ENCODE results near the gene TMEM38B. TPM values are rescaled to one million over a fixed set of nuclear protein-coding genes. Genes with fewer than 3 reads are reported as not detected.
"Not testable (repeated sequence)": the region's sequence is repeated elsewhere in the genome, so short reads cannot be mapped to it uniquely, and the experiment has no call there.

The TMEM38B gene
- total RNA-seq, 1 experiment from 2014 or later = 13.9 TPM

DNA sequence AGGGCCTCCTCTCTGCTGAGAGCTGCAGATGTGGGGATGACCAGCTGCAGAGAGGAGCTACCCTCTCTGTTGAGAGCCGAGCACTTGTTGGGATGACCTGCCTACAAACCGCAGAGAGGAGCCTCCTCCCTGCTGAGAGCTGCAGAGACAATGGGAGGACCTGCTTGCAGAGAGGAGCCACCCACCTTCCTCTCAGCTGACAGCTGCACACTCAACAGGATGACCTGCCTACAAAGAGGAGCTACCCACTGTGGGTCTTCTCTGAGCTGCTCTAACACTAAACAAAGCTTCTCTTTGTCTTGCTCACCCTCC, 19.6 kb downstream of the TMEM38B start:
- peak; percentile 33 for DNase-seq (ENCODE audit: low read depth)

DNA sequence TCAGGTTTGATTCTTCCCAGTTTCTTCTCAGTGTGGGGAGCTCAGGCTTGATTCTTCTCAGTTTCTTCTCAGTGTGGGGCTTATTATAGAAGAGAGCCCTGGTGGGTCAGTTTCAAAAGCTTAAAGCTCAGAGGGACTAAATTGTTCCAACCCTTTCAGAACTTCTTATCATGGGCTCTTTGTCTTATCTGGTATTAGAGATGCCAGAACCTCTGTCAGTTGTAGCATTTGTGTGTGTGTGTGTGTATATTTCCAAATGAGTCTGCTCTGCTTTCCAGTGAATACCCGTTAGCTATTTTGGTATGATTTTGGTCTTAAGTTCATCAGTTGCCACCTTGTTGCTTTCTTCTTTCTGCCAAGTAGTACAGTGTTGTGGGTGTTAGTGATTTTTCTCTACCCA, 21.8 kb downstream of the TMEM38B start:
- DNase-seq (ENCODE audit: low read depth) = no peak

DNA sequence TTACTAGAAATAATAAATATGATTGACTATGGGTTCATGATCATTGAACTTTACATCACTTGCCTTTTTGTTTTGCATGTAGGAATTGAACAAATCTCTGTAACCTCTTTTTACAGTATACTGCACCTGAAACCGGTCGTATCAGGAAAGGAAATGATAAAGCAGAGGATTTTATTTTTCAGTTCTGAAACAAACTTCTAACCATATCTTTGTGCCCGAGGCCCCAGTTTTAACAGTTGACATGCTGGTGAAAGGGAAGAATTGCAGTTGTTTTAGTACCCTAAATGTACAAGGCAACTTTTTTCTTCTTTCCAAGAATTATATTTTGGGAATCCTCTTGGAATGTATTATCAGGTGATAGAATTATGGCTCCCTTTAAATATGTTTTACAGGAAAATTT, 27.8 kb downstream of the TMEM38B start:
- no peak for DNase-seq (ENCODE audit: low read depth)

DNA sequence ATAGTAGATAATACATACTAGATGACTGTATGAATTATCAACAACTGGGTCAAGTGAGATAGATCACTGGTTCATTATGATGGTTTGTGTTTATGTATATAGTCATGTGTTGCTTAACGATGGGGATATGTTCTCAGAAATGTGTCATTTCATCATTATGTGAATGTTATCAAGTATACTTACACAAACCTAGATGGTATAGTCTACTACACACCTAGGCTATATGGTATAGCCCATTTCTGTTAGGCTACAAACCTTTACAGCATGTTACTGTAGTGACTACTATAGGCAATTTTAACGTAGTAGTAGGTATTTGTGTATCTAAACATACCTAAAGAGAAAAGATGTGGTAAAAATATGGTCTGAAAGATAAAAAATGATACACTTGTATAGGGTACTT, 31.0 kb downstream of the TMEM38B start:
- no peak for DNase-seq (ENCODE audit: low read depth)

DNA sequence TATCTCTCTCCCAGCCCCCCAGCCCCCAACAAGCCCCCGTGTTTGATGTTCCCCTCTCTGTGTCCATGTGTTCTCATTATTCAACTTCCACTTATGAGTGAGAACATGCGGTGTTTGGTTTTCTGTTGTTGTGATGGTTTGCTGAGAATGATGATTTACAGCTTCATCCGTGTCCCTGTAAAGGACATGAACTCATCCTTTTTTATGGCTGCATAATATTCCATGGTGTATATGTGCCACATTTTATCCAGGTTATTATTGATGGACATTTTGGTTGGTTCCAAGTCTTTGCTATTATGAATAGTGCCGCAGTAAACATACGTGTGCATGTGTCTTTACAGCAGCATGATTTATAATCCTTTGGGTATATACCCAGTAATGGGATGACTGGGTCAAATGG, 33.9 kb downstream of the TMEM38B start:
- DNase-seq (ENCODE audit: low read depth) = not testable (repeated sequence)

DNA sequence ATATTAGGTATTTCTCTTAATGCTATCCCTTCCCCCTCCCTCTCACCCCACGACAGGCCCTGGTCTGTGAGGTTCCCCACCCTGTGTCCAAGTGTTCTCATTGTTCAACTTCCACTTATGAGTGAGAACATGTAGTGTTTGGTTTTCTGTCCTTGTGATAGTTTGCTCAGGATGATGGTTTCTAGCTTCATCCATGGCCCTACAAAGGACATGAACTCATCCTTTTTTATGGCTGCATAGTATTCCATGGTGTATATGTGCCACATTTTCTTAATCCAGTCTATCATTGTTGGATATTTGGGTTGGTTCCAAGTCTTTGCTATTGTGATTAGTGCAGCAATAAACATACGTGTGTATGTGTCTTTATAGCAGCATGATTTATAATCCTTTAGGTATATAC, 37.1 kb downstream of the TMEM38B start:
- DNase-seq (ENCODE audit: low read depth) = not testable (repeated sequence)

DNA sequence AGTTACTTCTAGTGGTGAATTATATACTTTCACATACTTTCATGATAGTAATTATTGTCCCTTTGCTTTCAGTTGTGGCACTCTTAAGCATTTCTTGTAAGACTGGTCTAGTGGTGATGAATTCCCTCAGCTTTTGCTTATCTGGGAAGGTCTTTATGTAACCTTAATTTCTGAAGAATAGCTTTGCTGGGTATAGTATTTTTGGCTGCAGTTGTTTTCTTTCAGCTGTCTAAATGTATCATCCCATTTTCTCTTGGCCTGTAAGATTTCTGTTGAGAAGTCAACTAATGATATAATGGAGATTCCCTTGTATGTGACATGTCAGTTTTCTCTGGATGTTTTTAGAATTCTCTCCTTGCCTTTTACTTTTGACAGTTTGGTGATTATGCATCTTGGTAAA, 41.0 kb downstream of the TMEM38B start:
- DNase-seq (ENCODE audit: low read depth) = no peak

DNA sequence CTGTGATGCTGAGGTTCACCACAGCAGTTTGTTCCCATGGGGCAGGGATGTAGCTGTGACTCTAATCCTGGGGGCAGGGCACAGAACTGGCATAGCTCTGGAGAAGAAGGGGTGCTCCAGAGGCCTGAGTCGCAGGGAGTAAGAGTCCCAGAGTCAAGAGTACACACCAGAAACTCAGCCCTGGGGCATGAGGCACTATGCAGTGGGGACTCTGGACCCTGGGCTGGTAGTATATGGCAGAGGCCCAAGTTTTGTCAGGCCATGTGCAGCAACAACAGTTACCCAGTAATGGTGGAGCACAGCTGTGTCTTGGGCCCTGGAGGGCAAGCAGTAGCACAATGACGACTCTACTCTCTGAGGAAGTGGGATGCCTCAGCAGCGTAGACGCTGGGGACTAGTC, 42.9 kb downstream of the TMEM38B start:
- no peak for DNase-seq (ENCODE audit: low read depth)

DNA sequence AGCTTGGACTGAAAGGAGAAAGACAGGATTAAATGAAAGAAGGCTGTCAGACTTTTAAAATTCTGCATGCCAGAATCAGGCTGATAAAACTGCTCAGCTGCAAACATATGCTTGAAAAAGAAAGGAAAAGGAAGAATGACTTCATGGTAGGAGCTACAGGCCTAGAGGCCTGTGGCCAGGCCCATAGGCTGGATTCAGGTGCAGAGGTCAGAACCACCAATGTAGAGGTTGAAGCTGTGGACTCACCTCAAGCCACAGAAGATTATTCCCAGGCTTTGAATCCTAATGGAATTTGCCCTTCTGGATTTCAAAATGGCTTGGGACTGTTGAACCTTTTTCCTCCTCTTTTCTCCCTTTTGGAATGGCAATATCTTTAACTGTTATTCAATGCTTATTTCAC, 47.7 kb downstream of the TMEM38B start:
- DNase-seq (ENCODE audit: low read depth) = no peak

DNA sequence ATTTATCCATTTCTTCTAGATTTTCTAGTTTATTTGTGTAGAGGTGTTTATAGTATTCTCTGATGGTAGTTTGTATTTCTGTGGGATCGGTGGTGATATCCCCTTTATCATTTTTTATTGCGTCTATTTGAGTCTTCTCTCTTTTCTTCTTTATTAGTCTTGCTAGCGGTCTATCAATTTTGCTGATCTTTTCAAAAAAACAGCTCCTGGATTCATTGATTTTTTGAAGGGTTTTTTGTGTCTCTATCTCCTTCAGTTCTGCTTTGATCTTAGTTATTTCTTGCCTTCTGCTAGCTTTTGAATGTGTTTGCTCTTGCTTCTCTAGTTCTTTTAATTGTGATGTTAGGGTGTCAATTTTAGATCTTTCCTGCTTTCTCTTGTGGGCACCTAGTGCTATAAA, 53.0 kb downstream of the TMEM38B start:
- not testable (repeated sequence) for DNase-seq (ENCODE audit: low read depth)

DNA sequence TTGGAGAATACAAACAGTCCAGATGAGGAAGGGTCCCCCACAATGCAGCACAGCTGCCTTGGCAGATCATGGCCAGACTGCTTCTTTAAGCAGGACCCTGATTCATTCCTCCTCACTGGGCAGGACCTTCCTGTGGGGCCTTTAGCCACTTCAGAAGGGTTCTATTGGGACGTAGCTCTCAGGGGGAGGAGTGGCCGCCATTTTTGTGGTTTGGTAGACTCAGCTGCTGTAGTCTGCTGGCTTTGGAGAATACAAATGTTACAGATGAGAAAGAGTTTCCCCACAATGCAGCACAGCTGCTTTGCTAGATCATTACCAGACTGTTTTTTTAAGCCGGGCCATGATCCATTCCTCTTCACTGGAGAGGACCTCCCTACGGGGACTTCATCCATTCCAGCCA, 57.4 kb downstream of the TMEM38B start:
- no peak for DNase-seq (ENCODE audit: low read depth)

DNA sequence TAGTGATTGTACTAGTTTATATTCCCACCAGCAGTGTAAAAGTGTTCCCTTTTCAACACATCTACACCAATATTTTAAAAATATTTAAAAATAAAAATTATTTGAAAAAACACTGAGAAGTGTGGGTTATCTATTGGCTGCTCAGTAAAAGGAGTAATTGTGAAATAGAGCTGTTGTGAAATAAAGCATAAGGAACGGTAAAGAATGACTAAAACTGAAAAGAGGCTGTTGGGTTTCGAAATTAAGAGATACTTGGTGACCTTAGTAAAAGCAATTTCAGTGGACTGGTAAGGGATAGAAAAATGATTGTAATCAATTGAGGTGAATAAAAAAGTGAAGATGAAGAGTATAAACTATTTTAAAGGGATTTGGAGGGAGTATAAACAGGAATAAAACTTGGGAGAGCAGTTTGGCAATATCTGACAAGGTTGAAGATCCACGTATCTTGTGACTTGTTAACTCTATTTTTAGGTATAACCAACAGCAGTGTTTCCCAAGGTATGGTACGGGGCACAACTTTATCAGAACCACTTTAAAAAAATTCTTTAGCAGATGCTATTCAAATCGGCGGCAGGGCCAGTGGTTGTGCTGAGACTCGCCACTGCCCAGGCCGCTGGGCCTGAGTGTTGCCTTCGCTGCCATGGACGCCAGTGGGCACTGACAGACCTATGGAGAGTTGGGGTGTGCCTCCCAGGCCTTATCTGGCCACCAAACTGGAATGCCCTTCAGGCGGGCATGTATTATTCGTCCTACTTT, 63.3 kb downstream of the TMEM38B start:
- no peak for DNase-seq (ENCODE audit: low read depth)

DNA sequence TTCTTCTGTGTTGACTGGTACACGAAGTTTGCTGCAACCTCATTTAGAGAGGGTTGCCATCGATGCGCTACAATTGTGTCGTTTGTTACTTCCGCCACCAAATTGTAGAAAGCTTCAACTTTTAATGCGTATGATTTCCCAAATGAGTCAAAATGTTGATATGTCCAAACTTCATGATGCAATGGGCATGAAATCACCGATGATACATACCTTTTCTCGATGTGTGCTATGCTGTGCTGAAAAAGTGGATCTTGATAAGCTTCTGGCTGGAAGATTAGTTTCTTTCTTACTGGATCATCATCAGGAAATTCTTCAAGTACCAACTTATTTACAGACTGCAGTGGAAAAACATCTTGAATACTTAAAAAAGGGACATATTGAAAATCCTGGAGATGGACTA, 65.7 kb downstream of the TMEM38B start:
- DNase-seq (ENCODE audit: low read depth) = no peak

DNA sequence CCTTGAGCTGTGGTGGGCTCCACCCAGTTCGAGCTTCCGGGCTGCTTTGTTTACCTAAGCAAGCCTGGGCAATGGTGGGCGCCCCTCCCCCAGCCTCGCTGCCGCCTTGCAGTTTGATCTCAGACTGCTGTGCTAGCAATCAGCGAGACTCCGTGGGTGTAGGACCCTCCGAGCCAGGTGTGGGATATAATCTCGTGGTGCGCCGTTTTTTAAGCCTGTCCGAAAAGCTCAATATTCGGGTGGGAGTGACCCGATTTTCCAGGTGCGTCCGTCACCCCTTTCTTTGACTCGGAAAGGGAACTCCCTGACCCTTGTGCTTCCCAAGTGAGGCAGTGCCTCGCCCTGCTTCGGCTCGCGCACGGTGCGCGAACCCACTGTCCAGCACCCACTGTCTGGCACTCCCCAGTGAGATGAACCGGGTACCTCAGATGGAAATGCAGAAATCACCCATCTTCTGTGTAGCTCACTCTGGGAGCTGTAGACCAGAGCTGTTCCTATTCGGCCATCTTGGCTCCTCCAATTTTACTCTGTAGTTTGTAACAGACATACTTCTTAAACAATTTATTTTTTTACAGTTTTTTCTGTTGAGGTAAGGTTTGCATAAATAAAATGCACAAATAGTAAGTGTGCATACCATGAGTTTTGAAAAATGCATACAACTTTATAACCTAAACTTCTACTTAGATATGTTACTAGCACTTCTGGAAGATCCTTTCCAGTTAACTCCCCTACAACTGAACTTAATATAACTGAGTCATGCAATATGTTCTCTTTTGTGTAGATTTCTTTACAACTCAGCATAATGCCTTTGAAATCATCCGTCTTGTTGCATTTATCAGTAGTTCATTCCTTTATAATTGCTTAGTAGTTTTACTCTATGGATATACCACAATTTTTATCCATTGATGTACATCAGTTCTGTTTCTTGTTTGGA, 88.5 kb downstream of the TMEM38B start:
- not testable (repeated sequence) for DNase-seq (ENCODE audit: low read depth)

DNA sequence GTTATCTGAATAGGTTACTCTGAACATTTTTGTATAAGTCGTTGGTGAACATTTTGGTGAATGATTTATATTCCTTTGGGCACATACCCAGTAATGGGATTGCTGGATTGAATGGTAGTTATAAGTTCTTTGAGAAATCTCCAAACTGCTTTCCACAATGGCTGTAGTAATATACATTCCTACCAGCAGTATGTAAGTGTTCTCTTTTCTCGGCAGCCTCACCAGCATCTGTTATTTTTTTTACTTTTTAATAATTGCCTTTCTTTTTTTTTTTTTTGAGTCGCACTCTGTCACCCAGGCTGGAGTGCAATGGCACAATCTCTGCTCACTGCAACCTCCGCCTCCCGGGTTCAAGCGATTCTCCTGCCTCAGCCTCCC, 89.1 kb downstream of the TMEM38B start:
- DNase-seq (ENCODE audit: low read depth) = not testable (repeated sequence)

DNA sequence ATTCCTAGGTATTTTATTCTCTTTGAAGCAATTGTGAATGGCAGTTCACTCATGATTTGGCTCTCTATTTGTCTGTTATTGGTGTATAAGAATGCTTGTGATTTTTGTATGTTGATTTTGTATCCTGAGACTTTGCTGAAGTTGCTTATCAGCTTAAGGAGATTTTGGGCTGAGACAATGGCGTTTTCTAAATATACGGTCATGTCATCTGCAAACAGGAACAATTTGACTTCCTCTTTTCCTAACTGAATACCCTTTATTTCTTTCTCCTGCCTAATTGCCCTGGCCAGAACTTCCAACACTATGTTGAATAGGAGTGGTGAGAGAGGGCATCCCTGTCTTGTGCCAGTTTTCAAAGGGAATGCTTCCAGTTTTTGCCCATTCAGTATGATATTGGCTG, 92.5 kb downstream of the TMEM38B start:
- DNase-seq (ENCODE audit: low read depth) = not testable (repeated sequence)

DNA sequence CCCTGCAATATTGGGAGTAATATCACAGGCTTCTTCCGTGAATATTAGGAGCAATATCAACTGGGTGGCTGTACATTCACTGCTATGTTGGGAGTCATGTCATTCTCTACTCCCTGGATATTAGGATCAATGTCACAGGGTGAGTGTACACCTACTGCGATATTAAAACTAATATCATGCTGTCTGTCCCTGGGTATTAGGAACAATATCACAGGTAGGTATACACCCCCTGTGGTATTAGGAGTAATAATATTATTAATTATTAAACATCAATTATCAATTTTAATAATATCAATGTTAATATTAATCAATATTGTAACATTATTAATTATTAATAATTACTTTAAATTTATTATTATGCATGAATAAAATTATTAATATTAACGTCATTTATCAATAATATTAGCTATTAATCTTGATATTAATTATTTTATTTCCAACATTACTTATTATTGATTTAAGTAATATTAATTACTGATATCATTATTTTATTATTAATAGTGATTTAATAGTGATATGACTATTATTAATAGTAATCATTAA, 121.9 kb downstream of the TMEM38B start:
- no peak for DNase-seq (ENCODE audit: low read depth)

DNA sequence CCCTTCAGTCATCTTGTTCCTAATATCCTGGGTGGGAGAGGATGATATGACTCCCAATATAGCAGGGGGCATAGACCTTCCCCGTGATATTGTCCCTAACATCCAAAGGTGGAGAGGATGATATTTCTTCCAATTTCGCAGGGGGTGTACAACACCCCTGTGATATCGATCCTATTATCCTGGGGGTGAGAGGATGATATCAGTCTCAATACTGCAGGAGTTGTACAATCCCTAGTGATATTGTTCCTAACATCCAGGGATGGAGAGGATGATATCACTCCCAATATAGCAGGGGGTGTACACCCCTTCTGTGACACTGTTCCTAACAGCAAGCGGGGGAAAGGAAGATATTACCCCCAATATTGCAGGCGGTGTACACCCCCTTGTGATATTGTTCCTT, 122.6 kb downstream of the TMEM38B start:
- no peak for DNase-seq (ENCODE audit: low read depth)

DNA sequence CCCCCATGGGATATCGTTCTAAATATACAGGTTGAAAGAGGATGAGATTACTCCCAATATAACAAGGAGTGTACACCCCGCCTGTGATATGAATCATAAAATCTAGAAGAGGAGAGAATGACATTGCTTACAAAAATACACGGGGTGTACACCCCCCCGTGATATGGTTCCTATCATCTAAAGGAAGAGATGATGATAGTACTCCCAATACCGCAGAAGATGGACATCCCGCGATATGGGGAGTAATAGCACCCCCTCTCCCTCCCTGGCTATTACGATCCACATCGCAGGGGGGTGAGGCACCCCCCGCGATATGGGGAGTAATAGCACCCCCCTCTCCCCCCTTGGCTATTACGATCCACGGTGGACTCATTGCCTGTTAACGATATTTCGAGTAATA, 124.6 kb downstream of the TMEM38B start:
- no peak for DNase-seq (ENCODE audit: low read depth)

DNA sequence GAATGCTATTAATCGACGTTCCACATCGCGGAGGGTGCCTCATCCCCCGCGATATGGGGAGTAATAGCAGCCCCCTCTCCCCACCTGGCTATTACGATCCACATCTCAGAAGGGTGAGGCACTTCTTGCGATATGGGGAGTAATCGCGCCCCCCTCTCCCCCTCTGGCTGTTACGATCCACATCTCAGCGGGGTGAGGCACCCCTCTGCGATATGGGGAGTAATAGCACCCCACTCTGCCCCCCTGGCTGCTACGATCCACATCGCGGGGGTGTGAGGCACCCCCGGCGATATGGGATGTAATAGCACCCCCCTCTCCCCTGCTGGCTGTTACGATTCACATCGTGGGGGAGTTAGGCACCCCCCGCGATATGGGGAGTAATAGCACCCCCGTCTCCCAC, 128.5 kb downstream of the TMEM38B start:
- no peak for DNase-seq (ENCODE audit: low read depth)

Data from HT1080 (cell line).